ENCODE measurements around the gene ACTN2. TPM values are rescaled to one million over a fixed set of nuclear protein-coding genes. Genes with fewer than 3 reads are reported as not detected.

The ACTN2 gene
- total RNA-seq, 1 donor: not detected

- Histone ChIP-seq H3K79me2 (ENCODE audit: insufficient read depth, low read length) (no peaks in the 10 kb centered on the region), H3K27me3 (ENCODE audit: insufficient read depth, low read length) (no peaks in the 10 kb centered on the region), H3K4me3 (ENCODE audit: insufficient read depth, low read length) (no peak overlapping the region), H3K36me3 (ENCODE audit: insufficient read depth, low read length) (no peaks in the 10 kb centered on the region), H4K20me1 (ENCODE audit: insufficient read depth, low read length) (no peaks in the 10 kb centered on the region), H2AFZ (ENCODE audit: low read length) (no peak overlapping the region), H3K9me3 (ENCODE audit: low read depth, low read length) (no peaks in the 10 kb centered on the region), H3K4me1 (ENCODE audit: insufficient read depth, low read length) (no peaks in the 10 kb centered on the region), H3K27ac (ENCODE audit: low read depth, low read length) (no peak overlapping the region), H3K4me2 (ENCODE audit: insufficient read depth, low read length) (no peak overlapping the region)
- no peak for TF ChIP-seq CTCF (IDR thresholded peaks at IDR 0.05; ENCODE audit: extremely low read depth, low read depth, low read length)
- DNase-seq (ENCODE audit: insufficient read length, low spot score, missing footprints): no peak
Observed at GRCh38 chr1:236742421-236743160, 56.3 kb downstream of the ACTN2 start.

GRCh38 chr1:236744533-236744932, 58.2 kb downstream of the ACTN2 start:
- no peak for TF ChIP-seq CTCF (IDR thresholded peaks at IDR 0.05; ENCODE audit: extremely low read depth, low read depth, low read length)
- Histone ChIP-seq H3K4me2 (ENCODE audit: insufficient read depth, low read length) (no peak overlapping the region), H3K4me3 (ENCODE audit: insufficient read depth, low read length) (no peak overlapping the region), H3K4me1 (ENCODE audit: insufficient read depth, low read length) (no peaks in the 10 kb centered on the region), H2AFZ (ENCODE audit: low read length) (no peak overlapping the region), H3K79me2 (ENCODE audit: insufficient read depth, low read length) (no peaks in the 10 kb centered on the region), H3K27me3 (ENCODE audit: insufficient read depth, low read length) (no peaks in the 10 kb centered on the region), H3K27ac (ENCODE audit: low read depth, low read length) (no peak overlapping the region), H3K9me3 (ENCODE audit: low read depth, low read length) (no peaks in the 10 kb centered on the region), H3K36me3 (ENCODE audit: insufficient read depth, low read length) (no peaks in the 10 kb centered on the region), H4K20me1 (ENCODE audit: insufficient read depth, low read length) (no peaks in the 10 kb centered on the region)
- no peak for DNase-seq (ENCODE audit: insufficient read length, low spot score, missing footprints)

- no peak overlapping the region for H3K4me3 ChIP-seq (ENCODE audit: insufficient read depth, low read length)
- H3K79me2 ChIP-seq (ENCODE audit: insufficient read depth, low read length): no peaks in the 10 kb centered on the region
- H4K20me1 ChIP-seq (ENCODE audit: insufficient read depth, low read length): no peaks in the 10 kb centered on the region
- no peaks in the 10 kb centered on the region for H3K9me3 ChIP-seq (ENCODE audit: low read depth, low read length)
- TF ChIP-seq CTCF (IDR thresholded peaks at IDR 0.05; ENCODE audit: extremely low read depth, low read depth, low read length): no peak
- H2AFZ ChIP-seq (ENCODE audit: low read length): no peak overlapping the region
- H3K4me2 ChIP-seq (ENCODE audit: insufficient read depth, low read length): no peak overlapping the region
- no peak overlapping the region for H3K27ac ChIP-seq (ENCODE audit: low read depth, low read length)
- no peaks in the 10 kb centered on the region for H3K36me3 ChIP-seq (ENCODE audit: insufficient read depth, low read length)
- H3K4me1 ChIP-seq (ENCODE audit: insufficient read depth, low read length): no peaks in the 10 kb centered on the region
- no peak for DNase-seq (ENCODE audit: insufficient read length, low spot score, missing footprints)
- H3K27me3 ChIP-seq (ENCODE audit: insufficient read depth, low read length): no peaks in the 10 kb centered on the region
Observed at GRCh38 chr1:236746785-236747184, 60.5 kb downstream of the ACTN2 start.

GRCh38 chr1:236747311-236747985, 61.1 kb downstream of the ACTN2 start:
- no peaks in the 10 kb centered on the region for H3K79me2 ChIP-seq (ENCODE audit: insufficient read depth, low read length)
- H2AFZ ChIP-seq (ENCODE audit: low read length): no peak overlapping the region
- H3K9me3 ChIP-seq (ENCODE audit: low read depth, low read length): no peaks in the 10 kb centered on the region
- no peaks in the 10 kb centered on the region for H3K4me1 ChIP-seq (ENCODE audit: insufficient read depth, low read length)
- no peak overlapping the region for H3K27ac ChIP-seq (ENCODE audit: low read depth, low read length)
- no peak overlapping the region for H3K4me2 ChIP-seq (ENCODE audit: insufficient read depth, low read length)
- H3K4me3 ChIP-seq (ENCODE audit: insufficient read depth, low read length): no peak overlapping the region
- DNase-seq (ENCODE audit: insufficient read length, low spot score, missing footprints): no peak
- no peak for TF ChIP-seq CTCF (IDR thresholded peaks at IDR 0.05; ENCODE audit: extremely low read depth, low read depth, low read length)
- no peaks in the 10 kb centered on the region for H3K27me3 ChIP-seq (ENCODE audit: insufficient read depth, low read length)
- H4K20me1 ChIP-seq (ENCODE audit: insufficient read depth, low read length): no peaks in the 10 kb centered on the region
- no peaks in the 10 kb centered on the region for H3K36me3 ChIP-seq (ENCODE audit: insufficient read depth, low read length)
